GM21360 (cell line): ENCODE data around the gene UBE2G1.
A peak's percentile ranks its signal among the peaks of the same experiment; 100 is the strongest.
"Not testable (repeated sequence)": the region's sequence is repeated elsewhere in the genome, so short reads cannot be mapped to it uniquely, and the experiment has no call there.

Experiments used
- ATAC-seq: cut with Tn5 transposase; IDR thresholded peaks from one replicate; pipeline ENCODE4 v1.9.1; 2021; ENCODE audit warnings: mild to moderate bottlenecking, moderate library complexity; ENCODE audit not compliant: unreplicated experiment

Gene UBE2G1

GRCh38 chr17:4375796-4376440 lies 9.4 kb upstream of the UBE2G1 start:
- ATAC-seq: not testable (repeated sequence)

- ATAC-seq: peak; percentile 69
These were observed 8.7 kb upstream of the UBE2G1 start for GRCh38 chr17:4375039-4375748.

GRCh38 chr17:4369557-4370230 lies 3.2 kb upstream of the UBE2G1 start:
- ATAC-seq: no peak

- no peak for ATAC-seq
These were observed 1.9 kb upstream of the UBE2G1 start for GRCh38 chr17:4368341-4368740.

GRCh38 chr17:4367177-4367576 lies 702 bp upstream of the UBE2G1 start:
- ATAC-seq: not testable (repeated sequence)

- peak; percentile 2 for ATAC-seq
These were observed 698 bp downstream of the UBE2G1 start for GRCh38 chr17:4365628-4366326.

- ATAC-seq: peak; percentile 40
These were observed 1.3 kb downstream of the UBE2G1 start for GRCh38 chr17:4365103-4365627.

GRCh38 chr17:4364622-4365041 lies 1.8 kb downstream of the UBE2G1 start:
- no peak for ATAC-seq

GRCh38 chr17:4362141-4362540 lies 4.3 kb downstream of the UBE2G1 start:
- ATAC-seq: no peak

- no peak for ATAC-seq
These were observed 8.3 kb downstream of the UBE2G1 start for GRCh38 chr17:4358154-4358553.

- ATAC-seq: no peak
These were observed 8.8 kb downstream of the UBE2G1 start for GRCh38 chr17:4357671-4358070.

GRCh38 chr17:4357030-4357628 lies 9.3 kb downstream of the UBE2G1 start:
- no peak for ATAC-seq

- no peak for ATAC-seq
These were observed 11.5 kb downstream of the UBE2G1 start for GRCh38 chr17:4354862-4355514.

- ATAC-seq: no peak
These were observed 12.3 kb downstream of the UBE2G1 start for GRCh38 chr17:4354206-4354605.

GRCh38 chr17:4350214-4350613 lies 16.3 kb downstream of the UBE2G1 start:
- not testable (repeated sequence) for ATAC-seq

GRCh38 chr17:4345581-4346252 lies 20.8 kb downstream of the UBE2G1 start:
- ATAC-seq: no peak

- ATAC-seq: no peak
These were observed 21.5 kb downstream of the UBE2G1 start for GRCh38 chr17:4344926-4345325.

GRCh38 chr17:4342535-4342934 lies 23.9 kb downstream of the UBE2G1 start:
- ATAC-seq: no peak

- ATAC-seq: no peak
These were observed 24.9 kb downstream of the UBE2G1 start for GRCh38 chr17:4341616-4341977.
